Astrocyte (in vitro differentiated cells and primary cell): ENCODE measurements around the gene CD58.

Source experiments
- CTCF ChIP-seq: IDR thresholded peaks from 2 replicates; pipeline ENCODE4 v1.5.1; 2011; ENCODE audit warnings: low read depth, mild to moderate bottlenecking, inconsistent platforms, low read length, moderate library complexity; ENCODE audit not compliant: insufficient read depth
- EZH2 ChIP-seq: IDR thresholded peaks from 2 replicates; pipeline ENCODE4 v1.6.1; 2012; ENCODE audit warnings: mild to moderate bottlenecking, low read length, inconsistent platforms; ENCODE audit not compliant: insufficient read depth

DNA sequence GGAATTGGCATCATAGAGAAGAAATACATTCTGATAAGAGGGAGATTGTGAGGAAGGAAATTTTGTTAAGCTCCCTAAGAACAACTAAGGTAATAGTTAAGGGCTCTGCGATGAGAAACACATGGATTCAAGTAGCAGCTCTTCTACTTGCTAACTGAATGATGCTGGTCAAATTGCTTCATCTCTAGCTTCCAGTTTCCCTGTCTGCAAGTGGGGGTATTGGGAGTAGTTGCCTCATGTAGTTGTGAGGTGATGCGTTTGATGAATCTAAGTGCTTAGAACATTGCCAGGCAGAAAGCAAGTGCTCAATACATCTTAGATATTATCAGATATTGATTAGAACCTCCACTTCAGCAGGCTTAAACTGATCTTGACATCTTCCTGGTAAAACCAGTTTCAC, 84.8 kb downstream of the CD58 start:
- TF ChIP-seq CTCF (no peak), EZH2 (no peak)
